Keratinocyte (primary cell): Measurements from ENCODE around the gene LARGE1. TPM values are rescaled to one million over a fixed set of nuclear protein-coding genes. Genes with fewer than 3 reads are reported as not detected.

Source experiments
- DNase-seq: peaks from one replicate; pipeline ENCODE4 v3.0.0-alpha.2; 2011; ENCODE audit warnings: low read depth, missing footprints, low spot score
- FAIRE-seq: peaks from 2 replicates; lab custom pipeline; 2011; peaks lifted over from hg19 to GRCh38; lab: Jason Lieb, UNC
- H2AFZ ChIP-seq: 2 replicates; pipeline ENCODE4 v1.6.0; 2012; ENCODE audit warnings: low read length, control low read depth, inconsistent platforms; ENCODE audit not compliant: control insufficient read depth
- H3K27ac ChIP-seq: 2 replicates; pipeline ENCODE4 v1.5.1; 2011; ENCODE audit warnings: low read length; ENCODE audit not compliant: control insufficient read depth, insufficient read depth
- H3K27me3 ChIP-seq: 3 replicates; pipeline ENCODE4 v1.6.0; 2011; ENCODE audit warnings: low read length; ENCODE audit not compliant: control insufficient read depth, insufficient read depth; ENCODE audit errors: extremely low read depth
- H3K36me3 ChIP-seq, 2 experiments: 2 replicates in 1 of 2; 3 replicates in 1 of 2; pipeline ENCODE4 v1.5.1; 2011; ENCODE audit warnings: low read length in 2 of 2, mild to moderate bottlenecking in 1 of 2; ENCODE audit not compliant: control insufficient read depth in 2 of 2, insufficient read depth in 2 of 2; ENCODE audit errors: extremely low read depth in 1 of 2
- H3K4me1 ChIP-seq: 3 replicates; pipeline ENCODE4 v1.5.1; 2011; ENCODE audit warnings: low read length; ENCODE audit not compliant: control insufficient read depth, insufficient read depth; ENCODE audit errors: extremely low read depth
- H3K4me2 ChIP-seq: 3 replicates; pipeline ENCODE4 v1.6.0; 2011; ENCODE audit warnings: low read depth, low read length; ENCODE audit not compliant: control insufficient read depth, insufficient read depth; ENCODE audit errors: extremely low read depth
- H3K4me3 ChIP-seq, 3 experiments: fragments of 200-600 bp in 1 of 3; sonication (generic) in 1 of 3; 2 replicates in 2 of 3; 3 replicates in 1 of 3; pipeline ENCODE4 v1.5.1; 2011 to 2016; ENCODE audit warnings: low read length in 3 of 3, mild to moderate bottlenecking in 3 of 3, control low read depth in 2 of 3, inconsistent platforms in 1 of 3, low read depth in 1 of 3, mixed read lengths in 1 of 3, mixed run types in 1 of 3, moderate library complexity in 1 of 3; ENCODE audit not compliant: control insufficient read depth in 2 of 3, insufficient read depth in 2 of 3; ENCODE audit errors: extremely low read depth in 1 of 3
- H3K79me2 ChIP-seq: 2 replicates; pipeline ENCODE4 v1.6.0; 2012; ENCODE audit warnings: low read length; ENCODE audit not compliant: control insufficient read depth, insufficient read depth
- H3K9ac ChIP-seq: 3 replicates; pipeline ENCODE4 v1.6.0; 2011; ENCODE audit warnings: low read length; ENCODE audit not compliant: control insufficient read depth, insufficient read depth; ENCODE audit errors: extremely low read depth
- H3K9me1 ChIP-seq: 3 replicates; pipeline ENCODE4 v1.6.0; 2011; ENCODE audit warnings: low read length; ENCODE audit not compliant: control insufficient read depth, insufficient read depth; ENCODE audit errors: extremely low read depth
- H3K9me3 ChIP-seq: 2 replicates; pipeline ENCODE4 v1.5.1; 2012; ENCODE audit warnings: low read depth, low read length; ENCODE audit not compliant: control insufficient read depth
- H4K20me1 ChIP-seq: 3 replicates; pipeline ENCODE4 v1.6.0; 2011; ENCODE audit warnings: low read length; ENCODE audit not compliant: control insufficient read depth, insufficient read depth; ENCODE audit errors: extremely low read depth
- CTCF ChIP-seq, 3 experiments: IDR thresholded peaks in 1 of 3; conservative IDR thresholded peaks in 1 of 3; optimal IDR thresholded peaks in 1 of 3; 2 replicates in 2 of 3; 3 replicates in 1 of 3; pipeline versions ENCODE3 to v1.5.1; 2011; ENCODE audit warnings: low read length in 3 of 3, mild to moderate bottlenecking in 3 of 3, moderate library complexity in 2 of 3, control low read depth in 1 of 3, inconsistent platforms in 1 of 3; ENCODE audit not compliant: insufficient read depth in 2 of 3; ENCODE audit errors: extremely low read depth in 1 of 3
- EZH2 ChIP-seq: IDR thresholded peaks from one replicate; pipeline ENCODE4 v1.6.1; 2012; ENCODE audit warnings: inconsistent platforms, mild to moderate bottlenecking, low read length, moderate library complexity
- dilution Hi-C: fragments of 300-500 bp; cut with MboI; formaldehyde crosslinking; loops from one replicate; pipeline ENCODE4 v1.7.0; 2020; ENCODE audit warnings: low sequenced_read_pairs; ENCODE audit not compliant: extremely low pct_ligation_motif_present
- polyA plus RNA-seq, 5 experiments: library from polyadenylated mRNA; depleted of rRNA in 3 of 5; stranded (reverse) in 3 of 5; stranded (forward) in 1 of 5; unstranded in 1 of 5; fragments of >200 nt; gene quantifications; 1 replicate in 1 of 5; 2 replicates in 3 of 5; 3 replicates in 1 of 5; pipeline versions ENCODE4 v1.2.1 to v1.2.3, GENCODE V29; 2011 to 2012; ENCODE audit warnings: missing spikeins in 2 of 5, low read depth in 1 of 5, low replicate concordance in 1 of 5

LARGE1 gene
- polyA plus RNA-seq, 1 donor (not counting 4 experiments of a cell fraction or from before 2014, with no cell fraction given) = 4.5 TPM

DNA sequence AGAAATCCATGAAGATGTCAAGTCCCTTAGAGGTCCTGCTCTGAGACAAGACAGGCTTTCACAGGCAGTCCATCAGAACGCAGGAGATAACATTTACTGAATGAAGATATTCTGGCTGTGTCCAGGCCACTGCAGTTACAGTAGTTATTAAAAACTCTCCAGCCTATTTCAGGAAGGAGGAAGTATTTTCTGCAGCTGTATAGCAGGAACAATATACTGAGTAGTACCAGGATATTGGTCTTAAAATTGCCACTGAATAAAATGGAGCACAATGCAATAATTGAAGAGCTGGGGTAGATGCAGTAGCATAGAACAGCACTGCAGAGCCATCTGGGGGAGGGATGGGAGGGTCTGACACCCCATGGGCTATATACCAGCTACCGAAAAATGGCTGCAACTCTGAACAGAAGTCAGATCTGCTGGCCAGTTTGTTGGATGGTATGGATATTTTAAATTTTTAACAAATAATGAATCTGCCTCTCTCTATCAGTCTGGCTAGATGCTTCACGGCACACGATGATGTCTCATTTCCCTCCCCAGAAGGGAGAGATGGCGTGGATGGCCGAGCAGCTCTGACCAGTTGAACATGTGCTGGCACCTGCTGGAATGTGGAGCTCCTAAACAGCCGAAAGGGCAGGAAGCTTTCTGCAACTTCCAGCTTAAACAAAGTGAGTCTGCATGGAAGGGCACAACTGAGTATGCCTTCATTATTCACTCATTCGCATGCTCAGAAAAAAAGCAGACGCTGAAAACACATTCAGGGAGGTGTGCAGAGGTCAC is 520.0 kb downstream of the LARGE1 start:
- TF ChIP-seq EZH2 (no peak), CTCF (optimal IDR thresholded peaks at IDR 0.05 in 1 of 3, IDR thresholded peaks at IDR 0.05 in 1 of 3, conservative IDR thresholded peaks at IDR 0.05 in 1 of 3; ENCODE audit: extremely low read depth in 1 of 3, insufficient read depth in 2 of 3, low read length in 3 of 3) (no peak)
- no peak for FAIRE-seq
- H3K36me3 ChIP-seq = no peaks in the 10 kb centered on the region

DNA sequence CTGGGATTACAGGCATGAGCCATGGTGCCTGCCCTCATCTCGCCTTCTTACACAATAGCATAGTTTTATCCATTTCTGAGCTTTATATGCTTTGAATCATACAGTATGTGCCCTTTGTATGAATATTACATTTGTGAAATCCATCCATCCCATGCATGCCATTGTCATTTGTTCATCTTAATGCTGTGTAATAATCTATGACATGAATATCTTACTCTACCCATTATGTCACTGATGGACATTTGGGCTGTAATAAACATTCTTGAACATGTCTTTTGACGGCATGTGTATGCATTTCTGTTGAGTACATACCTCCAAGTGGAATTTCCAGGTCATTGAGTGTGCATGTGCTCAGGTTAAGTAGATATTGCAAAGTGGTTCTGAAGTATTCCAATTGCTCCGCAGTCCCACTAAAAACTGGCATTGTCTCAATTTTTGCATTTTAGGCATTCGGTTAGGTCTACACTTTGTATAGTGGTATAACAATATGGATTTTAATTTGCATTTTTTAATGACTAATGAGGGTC is 522.8 kb downstream of the LARGE1 start:
- no peaks in the 10 kb centered on the region for H3K79me2 ChIP-seq
- dilution Hi-C loops = no loop called here

More for the DNA sequence above, 520.0 kb downstream of the LARGE1 start:
- Histone ChIP-seq H3K4me1 (no peaks in the 10 kb centered on the region), H3K9ac (no peak overlapping the region), H3K9me3 (no peaks in the 10 kb centered on the region), H4K20me1 (no peaks in the 10 kb centered on the region), H3K79me2 (no peaks in the 10 kb centered on the region), H3K4me2 (no peak overlapping the region), H2AFZ (no peak overlapping the region), H3K4me3 (no peak overlapping the region), H3K27me3 (no peaks in the 10 kb centered on the region), H3K27ac (no peak overlapping the region), H3K9me1 (no peaks in the 10 kb centered on the region)
- dilution Hi-C loops = no loop called here
- no peak for DNase-seq

More for the DNA sequence above, 522.8 kb downstream of the LARGE1 start:
- H3K36me3 ChIP-seq = no peaks in the 10 kb centered on the region
- H2AFZ ChIP-seq = no peak overlapping the region
- H3K9me1 ChIP-seq = no peaks in the 10 kb centered on the region
- TF ChIP-seq EZH2 = no peak
- no peak for TF ChIP-seq CTCF (optimal IDR thresholded peaks at IDR 0.05 in 1 of 3, IDR thresholded peaks at IDR 0.05 in 1 of 3, conservative IDR thresholded peaks at IDR 0.05 in 1 of 3; ENCODE audit: extremely low read depth in 1 of 3, insufficient read depth in 2 of 3, low read length in 3 of 3)
- no peaks in the 10 kb centered on the region for H3K4me1 ChIP-seq
- no peak overlapping the region for H3K4me3 ChIP-seq
- FAIRE-seq = no peak
- no peak overlapping the region for H3K9ac ChIP-seq
- no peak for DNase-seq
- H3K4me2 ChIP-seq = no peak overlapping the region
- no peaks in the 10 kb centered on the region for H3K27me3 ChIP-seq
- no peaks in the 10 kb centered on the region for H4K20me1 ChIP-seq
- no peaks in the 10 kb centered on the region for H3K9me3 ChIP-seq
- H3K27ac ChIP-seq = no peak overlapping the region
